Left lung (tissue), 10 donors: Measurements from ENCODE around the gene PBRM1. TPM values are rescaled to one million over a fixed set of nuclear protein-coding genes. Genes with fewer than 3 reads are reported as not detected.

Experiments used
- ATAC-seq: fragments of 200-7000 bp; cut with Tn5 transposase; one replicate; pipeline ENCODE4 v1.9.1; 2020; ENCODE audit warnings: moderate library complexity
- DNase-seq, 4 donors: peaks; one replicate each; pipeline ENCODE4 v3.0.0-alpha.2; 2013 to 2020
- H3K27ac ChIP-seq, 2 donors: fragments of 200-600 bp; sonication (generic) in 1 of 2; one replicate each; pipeline versions ENCODE4 v1.5.0 to v1.8.0; 2020 to 2021
- H3K27me3 ChIP-seq, 2 donors: fragments of 200-600 bp; sonication (generic) in 1 of 2; one replicate each; pipeline versions ENCODE4 v1.5.0 to v1.8.0; 2020 to 2021
- H3K36me3 ChIP-seq, 2 donors: fragments of 200-600 bp; sonication (generic) in 1 of 2; one replicate each; pipeline versions ENCODE4 v1.5.0 to v1.8.0; 2020 to 2021
- H3K4me1 ChIP-seq, 2 donors: fragments of 200-600 bp; one replicate each; pipeline ENCODE4 v1.8.0; 2021
- H3K4me3 ChIP-seq, 2 donors: fragments of 200-600 bp; sonication (generic) in 1 of 2; one replicate each; pipeline versions ENCODE4 v1.5.0 to v1.8.0; 2020 to 2021; ENCODE audit warnings: mild to moderate bottlenecking in 1 of 2
- H3K9me3 ChIP-seq, 2 donors: fragments of 200-600 bp; sonication (generic) in 1 of 2; one replicate each; pipeline versions ENCODE4 v1.5.0 to v1.8.0; 2020 to 2021
- intact Hi-C, 2 donors: fragments of 100-400 bp; cut with DNase I; formaldehyde crosslinking; loops; one replicate each; pipeline versions ENCODE4 v1.11.2 to v1.14.2; 2022
- polyA plus RNA-seq, 6 donors: library from polyadenylated mRNA; unstranded; fragments of 120-200 nt; gene quantifications; one replicate each; pipeline ENCODE4 v1.2.1, GENCODE V29; 2013; ENCODE audit not compliant: insufficient read length in 6 of 6
- total RNA-seq, 2 donors: library from RNA; stranded (reverse); fragmentation: NEBNext Ultra II Directional; extraction: Animal tissue kit (Norgen Biotek cat#: 25700); gene quantifications; one replicate each; pipeline ENCODE4 v1.2.1, GENCODE V29; 2021
- TF ChIP-seq, protein P1 (sequence below), 2 donors: fragments of 200-600 bp; sonication (generic) in 1 of 2; IDR thresholded peaks; one replicate each; pipeline versions ENCODE4 v1.5.0 to v1.8.0; 2021; ENCODE audit warnings: antibody characterized with exemption in 2 of 2
- donor health status: DM: no; HTN: yes; CAD: no.
- donor health status: DM: no; HTN: no; CAD: no.

Gene PBRM1
- total and polyA plus RNA-seq, 8 donors, result 62.2 to 79.8 (median 65.8) TPM

DNA sequence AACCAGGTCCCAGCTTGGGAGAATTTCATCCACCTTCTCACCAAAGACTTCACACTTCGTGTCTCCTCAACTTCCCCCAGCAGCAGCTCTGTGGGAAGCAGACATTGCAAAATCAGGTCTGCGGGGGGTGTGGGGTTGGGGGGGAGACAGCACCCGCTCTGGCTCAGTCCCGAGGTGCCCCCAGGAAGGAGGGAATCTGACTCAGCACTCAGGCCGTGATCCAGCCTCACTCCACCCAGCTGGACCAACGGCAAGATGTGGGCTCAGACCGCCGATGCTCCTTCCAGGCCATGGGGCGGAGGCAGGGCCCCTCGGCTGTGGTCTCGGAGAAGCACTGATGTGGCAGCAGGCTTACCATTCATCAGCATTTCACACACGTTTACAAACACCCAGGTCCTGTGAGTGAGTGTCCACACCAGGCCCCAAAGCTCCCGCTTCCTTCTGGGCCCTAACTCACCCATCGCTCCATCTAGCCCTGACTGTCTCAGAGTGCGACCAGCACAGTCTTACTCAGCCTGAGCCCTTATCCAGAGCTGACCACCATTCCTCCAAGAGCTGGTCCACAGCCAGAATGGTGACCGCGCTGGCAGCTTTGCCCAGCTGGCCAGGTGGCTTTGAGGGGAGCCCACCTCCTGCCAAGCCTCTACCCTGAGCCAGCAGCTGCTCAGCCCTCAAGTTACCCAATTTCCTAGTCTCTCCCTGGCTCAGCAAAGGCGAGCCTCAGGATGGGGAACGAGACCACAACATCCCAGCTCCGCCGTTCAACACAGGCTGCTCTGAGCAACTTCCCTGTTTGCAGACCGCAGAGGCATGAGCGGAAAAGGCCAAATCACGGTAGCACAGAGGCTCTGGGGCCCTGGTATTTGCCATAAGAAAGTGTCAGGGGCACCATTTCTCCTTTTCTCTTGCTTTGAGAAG is 187.3 kb downstream of the PBRM1 start:
- DNase-seq (peak in 1 of 4 donors; percentile 85), ATAC-seq (peak; percentile 59)
- intact Hi-C loops, result no loop called here
- peak overlapping the region in 1 of 2 donors; percentile 12 for H3K4me3 ChIP-seq
- TF ChIP-seq, protein P1, sequence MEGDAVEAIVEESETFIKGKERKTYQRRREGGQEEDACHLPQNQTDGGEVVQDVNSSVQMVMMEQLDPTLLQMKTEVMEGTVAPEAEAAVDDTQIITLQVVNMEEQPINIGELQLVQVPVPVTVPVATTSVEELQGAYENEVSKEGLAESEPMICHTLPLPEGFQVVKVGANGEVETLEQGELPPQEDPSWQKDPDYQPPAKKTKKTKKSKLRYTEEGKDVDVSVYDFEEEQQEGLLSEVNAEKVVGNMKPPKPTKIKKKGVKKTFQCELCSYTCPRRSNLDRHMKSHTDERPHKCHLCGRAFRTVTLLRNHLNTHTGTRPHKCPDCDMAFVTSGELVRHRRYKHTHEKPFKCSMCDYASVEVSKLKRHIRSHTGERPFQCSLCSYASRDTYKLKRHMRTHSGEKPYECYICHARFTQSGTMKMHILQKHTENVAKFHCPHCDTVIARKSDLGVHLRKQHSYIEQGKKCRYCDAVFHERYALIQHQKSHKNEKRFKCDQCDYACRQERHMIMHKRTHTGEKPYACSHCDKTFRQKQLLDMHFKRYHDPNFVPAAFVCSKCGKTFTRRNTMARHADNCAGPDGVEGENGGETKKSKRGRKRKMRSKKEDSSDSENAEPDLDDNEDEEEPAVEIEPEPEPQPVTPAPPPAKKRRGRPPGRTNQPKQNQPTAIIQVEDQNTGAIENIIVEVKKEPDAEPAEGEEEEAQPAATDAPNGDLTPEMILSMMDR (IDR thresholded peaks at IDR 0.05), result no peak
- H3K9me3 ChIP-seq, result no peaks in the 10 kb centered on the region
- H3K4me1 ChIP-seq, result peaks cover 9 to 67% of the 10 kb centered on the region in 2 donors
- peaks cover 0 to 16% of the 10 kb centered on the region in 2 donors for H3K36me3 ChIP-seq
- H3K27ac ChIP-seq, result peak overlapping the region; percentile 8 to 84
- peaks cover 0 to 22% of the 10 kb centered on the region in 2 donors for H3K27me3 ChIP-seq

DNA sequence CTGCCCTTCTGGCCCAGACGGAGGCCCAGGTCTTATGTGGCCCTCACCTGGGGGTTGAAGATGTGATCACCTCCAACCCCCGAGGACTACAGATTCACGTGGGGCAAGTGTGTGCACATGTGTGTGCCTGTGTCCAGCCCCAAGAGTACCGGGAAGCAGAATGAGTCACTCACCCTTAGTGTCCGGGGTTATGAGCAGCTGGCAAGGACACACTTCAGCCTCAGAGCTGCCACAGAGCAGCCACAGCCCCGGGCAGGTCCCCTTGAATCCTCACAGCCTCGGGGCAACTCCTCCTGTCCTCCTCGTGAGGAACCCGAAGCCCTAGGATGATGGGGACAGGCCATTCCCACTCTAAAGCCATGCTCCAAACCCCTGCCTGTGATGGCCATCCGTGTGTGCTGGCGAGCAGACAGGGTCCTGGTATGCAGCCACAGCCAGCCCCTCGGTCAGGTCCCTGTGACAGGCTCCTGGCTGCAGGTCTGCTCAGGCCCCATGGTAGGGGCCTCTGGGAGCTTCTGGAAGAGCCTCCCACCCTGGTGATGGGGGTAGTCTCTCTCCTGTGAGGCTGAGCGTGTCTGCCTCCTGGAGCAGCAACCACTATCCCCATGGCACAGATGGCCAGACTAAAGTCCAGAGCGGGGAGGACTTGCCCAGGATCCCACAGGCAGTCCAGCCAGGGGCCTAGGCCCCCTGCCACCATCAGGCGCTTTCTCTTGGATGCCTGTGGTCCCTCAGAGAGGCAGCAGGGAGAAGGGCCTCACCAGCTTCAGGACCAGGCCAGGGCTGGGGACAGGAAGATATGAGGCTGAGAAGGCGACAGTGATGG is 189.7 kb downstream of the PBRM1 start:
- intact Hi-C loops, result no loop called here
- Histone ChIP-seq H3K27ac (peak overlapping the region; percentile 39 to 86), H3K4me1 (peaks cover 14 to 91% of the 10 kb centered on the region in 2 donors), H3K36me3 (peaks cover 0 to 23% of the 10 kb centered on the region in 2 donors), H3K9me3 (no peaks in the 10 kb centered on the region), H3K27me3 (peaks cover 0 to 22% of the 10 kb centered on the region in 2 donors), H3K4me3 (peak overlapping the region; percentile 6 to 51)
- DNase-seq (no peak), ATAC-seq (peak; percentile 64)
- TF ChIP-seq, protein P1 (IDR thresholded peaks at IDR 0.05), result no peak

Other genes with a start within 250 kb of the PBRM1 start
- gene SEMA3G, start 240.8 kb downstream of the PBRM1 start, total RNA-seq, result 10 to 100 TPM; 30.5 to 36.5 TPM
- gene SEMA3G, start 240.8 kb downstream of the PBRM1 start, polyA plus RNA-seq, result 1 to 10 TPM; 5.7 to 8.0 (median 6.1) TPM
- gene TNNC1, start 231.9 kb downstream of the PBRM1 start, total RNA-seq, result 100 to 1,000 TPM in 1 of 2 donors, 10 to 100 TPM in 1; 30.7 to 117 TPM
- 10 to 100 TPM; 16.7 to 49.3 (median 30.1) TPM for gene TNNC1, start 231.9 kb downstream of the PBRM1 start, polyA plus RNA-seq
- 100 to 1,000 TPM in 1 of 2 donors, 10 to 100 TPM in 1; 72.6 to 104 TPM for gene NISCH, start 230.3 kb downstream of the PBRM1 start, total RNA-seq
- gene NISCH, start 230.3 kb downstream of the PBRM1 start, polyA plus RNA-seq, result 100 to 1,000 TPM; 133 to 178 (median 154) TPM
- 100 to 1,000 TPM; 122 to 334 TPM for gene STAB1, start 190.6 kb downstream of the PBRM1 start, total RNA-seq
- gene STAB1, start 190.6 kb downstream of the PBRM1 start, polyA plus RNA-seq, result 10 to 100 TPM; 46.5 to 58.2 (median 48.0) TPM
- 10 to 100 TPM; 81.8 to 83.1 TPM for gene NT5DC2, start 152.1 kb downstream of the PBRM1 start, total RNA-seq
- gene NT5DC2, start 152.1 kb downstream of the PBRM1 start, polyA plus RNA-seq, result 100 to 1,000 TPM; 211 to 365 (median 268) TPM
- 10 to 100 TPM; 19.0 to 20.4 TPM for gene UQCC5, start 149.3 kb downstream of the PBRM1 start, total RNA-seq
- 10 to 100 TPM in 5 of 6 donors, 1 to 10 TPM in 1; 9.6 to 19.1 (median 14.9) TPM for gene UQCC5, start 149.3 kb downstream of the PBRM1 start, polyA plus RNA-seq
- gene GNL3, start 119 bp upstream of the PBRM1 start, total RNA-seq, result 10 to 100 TPM; 44.5 to 74.7 TPM
- gene GNL3, start 119 bp upstream of the PBRM1 start, polyA plus RNA-seq, result 100 to 1,000 TPM in 4 of 6 donors, 10 to 100 TPM in 2; 90.5 to 127 (median 105) TPM
- gene GLT8D1, start 19.9 kb upstream of the PBRM1 start, total RNA-seq, result 10 to 100 TPM; 46.9 to 58.6 TPM
- gene GLT8D1, start 19.9 kb upstream of the PBRM1 start, polyA plus RNA-seq, result 100 to 1,000 TPM in 5 of 6 donors, 10 to 100 TPM in 1; 99.6 to 113 (median 110) TPM
- gene SPCS1, start 20.2 kb upstream of the PBRM1 start, total RNA-seq, result 100 to 1,000 TPM in 1 of 2 donors, 10 to 100 TPM in 1; 94.5 to 102 TPM
- gene SPCS1, start 20.2 kb upstream of the PBRM1 start, polyA plus RNA-seq, result 100 to 1,000 TPM; 108 to 128 (median 117) TPM
- gene NEK4, start 85.0 kb upstream of the PBRM1 start, total RNA-seq, result 10 to 100 TPM; 23.6 to 29.0 TPM
- 10 to 100 TPM; 25.3 to 35.0 (median 28.5) TPM for gene NEK4, start 85.0 kb upstream of the PBRM1 start, polyA plus RNA-seq
- gene ITIH1, start 91.7 kb upstream of the PBRM1 start, total RNA-seq, result under 1 TPM in 1 of 2 donors, not detected in 1; 0.18 TPM
- under 1 TPM in 3 of 6 donors, not detected in 3; 0.34 to 0.61 (median 0.57) TPM for gene ITIH1, start 91.7 kb upstream of the PBRM1 start, polyA plus RNA-seq
- 1 to 10 TPM; 1.5 to 3.6 TPM for gene ITIH3, start 108.9 kb upstream of the PBRM1 start, total RNA-seq
- 1 to 10 TPM; 2.0 to 5.8 (median 3.6) TPM for gene ITIH3, start 108.9 kb upstream of the PBRM1 start, polyA plus RNA-seq
- gene ITIH4, start 144.8 kb upstream of the PBRM1 start, total RNA-seq, result 10 to 100 TPM; 10.1 to 10.2 TPM
- gene ITIH4, start 144.8 kb upstream of the PBRM1 start, polyA plus RNA-seq, result 10 to 100 TPM in 1 of 6 donors, 1 to 10 TPM in 5; 7.7 to 16.3 (median 9.0) TPM
- gene MUSTN1, start 149.1 kb upstream of the PBRM1 start, total RNA-seq, result 1 to 10 TPM; 1.2 to 7.5 TPM
- gene MUSTN1, start 149.1 kb upstream of the PBRM1 start, polyA plus RNA-seq, result 1 to 10 TPM in 2 of 6 donors, under 1 TPM in 3, not detected in 1; 0.34 to 2.6 (median 0.66) TPM
- gene STIMATE, start 211.6 kb upstream of the PBRM1 start, total RNA-seq, result 10 to 100 TPM; 21.0 to 28.3 TPM
- gene STIMATE, start 211.6 kb upstream of the PBRM1 start, polyA plus RNA-seq, result 10 to 100 TPM; 11.6 to 23.4 (median 14.0) TPM